Stimulated activated CD8-positive, alpha-beta memory T cell treated with anti-CD3 and anti-CD28 coated beads, Interleukin-7, amount 100 ng/mL, for 1 hour (primary cell): ENCODE data around the gene CLOCK.

Experiments
- DNase-seq, 2 donors: peaks; one replicate each; pipeline ENCODE4 v3.0.0-alpha.2; 2020; ENCODE audit warnings: low read depth in 2 of 2

CLOCK gene

DNA sequence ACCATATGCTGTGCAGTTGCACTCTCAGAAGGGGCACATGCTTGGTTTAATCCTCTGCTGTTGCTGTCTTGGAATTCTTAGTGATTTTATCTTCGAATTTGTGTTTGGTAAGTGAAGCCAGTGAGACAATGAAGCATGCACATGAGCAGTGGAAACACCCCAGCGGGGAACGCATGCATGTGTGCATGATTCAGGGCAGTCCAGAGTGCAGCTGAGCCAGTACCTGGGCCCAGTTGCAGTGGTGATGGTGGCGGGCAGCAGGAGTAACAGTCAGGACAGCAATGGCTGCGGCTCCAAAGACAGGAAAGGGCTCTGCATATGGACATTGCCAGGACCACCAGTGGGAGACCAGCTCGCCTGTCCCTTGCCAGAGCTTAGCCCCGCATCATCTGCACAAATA lies 165.2 kb downstream of the CLOCK start:
- DNase-seq = no peak

- no peak for DNase-seq
These were observed 166.1 kb downstream of the CLOCK start for GRCh38 chr4:55380576-55380975.

GRCh38 chr4:55378617-55379467 lies 167.9 kb downstream of the CLOCK start:
- no peak for DNase-seq
